NCI-H1092 treated with DMSO at 0.1 percent for 48 hours (cell line): ENCODE data around the gene SLC11A1.

Experiments used
- DNase-seq: peaks from one replicate; lab custom pipeline; 2025; lab: John Stamatoyannopoulos, UW

Gene SLC11A1

GRCh38 chr2:218435003-218435982 is 53.2 kb downstream of the SLC11A1 start:
- no peak for DNase-seq

DNA sequence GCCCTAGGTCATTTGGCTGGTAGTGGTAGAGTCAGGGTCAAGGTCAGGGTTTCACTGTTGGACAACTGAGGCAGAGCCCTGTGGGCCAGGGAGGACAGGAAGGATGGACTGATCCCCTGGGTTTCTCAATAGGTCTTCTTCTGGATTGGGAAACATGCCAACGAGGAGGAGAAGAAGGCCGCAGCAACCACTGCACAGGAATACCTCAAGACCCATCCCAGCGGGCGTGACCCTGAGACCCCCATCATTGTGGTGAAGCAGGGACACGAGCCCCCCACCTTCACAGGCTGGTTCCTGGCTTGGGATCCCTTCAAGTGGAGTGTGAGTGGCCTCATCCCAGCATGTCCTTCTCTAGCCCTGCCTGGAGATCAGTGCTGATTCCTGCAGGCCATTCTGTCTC is 54.9 kb downstream of the SLC11A1 start:
- no peak for DNase-seq

DNA sequence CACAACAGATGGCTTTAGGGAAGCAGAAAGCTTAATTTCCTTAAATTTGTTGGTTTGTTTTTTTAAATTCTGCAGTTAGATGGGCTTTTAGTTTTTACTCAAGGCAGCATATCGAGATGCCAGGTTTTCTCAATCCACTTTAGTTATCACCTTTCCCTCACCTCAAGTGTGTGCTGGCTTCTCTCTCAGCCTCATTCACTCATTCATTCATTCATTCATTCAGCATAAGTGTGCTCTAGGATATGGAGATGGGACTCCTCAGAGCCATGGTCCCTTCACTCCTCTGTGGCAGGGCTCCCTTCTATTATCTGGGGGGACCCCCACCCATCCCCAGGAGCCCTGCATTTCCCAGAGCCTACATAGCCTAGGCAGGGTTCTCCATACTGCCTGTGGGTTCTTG is 55.9 kb downstream of the SLC11A1 start:
- DNase-seq = no peak

GRCh38 chr2:218438596-218438995 is 56.5 kb downstream of the SLC11A1 start:
- no peak for DNase-seq

DNA sequence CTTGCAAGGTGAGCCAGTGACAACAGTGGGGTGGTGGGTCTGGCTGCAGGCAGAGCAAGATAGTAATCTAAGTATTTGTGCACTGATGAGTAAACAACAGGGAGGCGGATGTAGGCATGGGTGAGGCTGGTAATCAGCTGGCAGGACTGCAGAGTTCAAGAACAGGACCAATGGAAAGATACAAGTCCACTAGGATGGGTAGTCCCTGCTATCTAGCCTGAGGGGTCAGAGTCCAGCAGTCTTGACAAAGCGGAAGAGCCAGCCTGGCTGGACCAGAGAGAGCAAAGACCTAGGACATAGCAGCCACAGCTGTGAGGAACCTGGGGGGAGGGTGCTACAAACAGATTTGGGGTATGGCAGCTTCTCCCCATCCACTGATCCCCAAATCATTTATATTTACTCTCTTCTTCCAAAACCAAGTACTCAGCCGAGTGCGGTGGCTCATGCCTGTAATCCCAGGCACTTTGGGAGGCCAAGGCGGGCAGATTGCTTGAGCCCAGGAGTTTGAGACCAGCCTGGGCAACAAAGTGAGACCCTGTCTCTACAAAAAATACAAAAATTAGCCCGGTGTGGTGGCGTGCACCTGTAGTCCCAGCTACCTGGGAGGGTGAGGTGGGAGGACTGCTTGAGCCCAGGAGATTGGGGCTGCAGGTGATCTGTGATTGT is 62.8 kb downstream of the SLC11A1 start:
- no peak for DNase-seq

GRCh38 chr2:218445602-218446001 is 63.5 kb downstream of the SLC11A1 start:
- no peak for DNase-seq
